NCI-H2029 (cell line): Measurements from ENCODE around the gene ECT2L.

Experiments
- DNase-seq: peaks from one replicate; lab custom pipeline; 2025; lab: John Stamatoyannopoulos, UW

ECT2L gene

GRCh38 chr6:138857775-138858174 is 61.9 kb downstream of the ECT2L start:
- no peak for DNase-seq

DNA sequence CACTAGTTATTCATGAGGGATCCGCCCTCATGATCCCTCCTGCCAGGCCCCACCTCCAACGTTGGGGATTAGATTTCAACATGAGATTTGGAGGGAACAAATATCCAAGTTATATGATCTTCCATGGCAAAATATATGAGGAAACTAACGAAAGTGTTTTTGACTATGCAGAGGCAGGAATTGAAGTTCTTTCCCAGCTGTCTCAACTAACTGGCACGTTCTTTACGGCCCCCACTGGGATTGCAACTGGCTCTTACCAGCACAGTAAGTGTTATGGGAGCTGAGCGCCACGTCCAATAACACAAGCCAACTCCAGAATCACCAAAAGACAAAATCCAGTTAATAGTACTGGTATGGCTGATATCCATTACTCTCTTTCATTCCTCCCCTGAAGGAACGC is 66.6 kb downstream of the ECT2L start:
- DNase-seq, result no peak

DNA sequence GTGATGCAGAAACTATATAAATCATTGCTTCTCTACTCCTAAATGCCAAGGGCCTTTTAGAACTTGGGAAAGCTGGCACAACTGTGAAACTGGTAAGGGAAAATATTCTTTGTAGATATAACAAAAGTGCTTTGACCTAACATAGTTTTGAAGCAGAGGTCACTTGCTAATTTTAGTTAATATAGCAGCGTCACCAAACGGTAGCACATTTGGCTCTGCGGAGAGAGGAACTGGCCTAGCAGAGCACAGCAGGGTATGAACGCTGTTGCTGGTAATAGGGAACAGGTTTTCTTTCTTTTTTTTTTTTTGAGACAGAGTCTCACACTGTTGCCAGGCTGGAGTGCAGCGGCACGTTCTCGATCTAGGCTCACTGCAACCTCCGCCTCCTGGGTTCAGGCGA is 67.4 kb downstream of the ECT2L start:
- DNase-seq, result no peak

DNA sequence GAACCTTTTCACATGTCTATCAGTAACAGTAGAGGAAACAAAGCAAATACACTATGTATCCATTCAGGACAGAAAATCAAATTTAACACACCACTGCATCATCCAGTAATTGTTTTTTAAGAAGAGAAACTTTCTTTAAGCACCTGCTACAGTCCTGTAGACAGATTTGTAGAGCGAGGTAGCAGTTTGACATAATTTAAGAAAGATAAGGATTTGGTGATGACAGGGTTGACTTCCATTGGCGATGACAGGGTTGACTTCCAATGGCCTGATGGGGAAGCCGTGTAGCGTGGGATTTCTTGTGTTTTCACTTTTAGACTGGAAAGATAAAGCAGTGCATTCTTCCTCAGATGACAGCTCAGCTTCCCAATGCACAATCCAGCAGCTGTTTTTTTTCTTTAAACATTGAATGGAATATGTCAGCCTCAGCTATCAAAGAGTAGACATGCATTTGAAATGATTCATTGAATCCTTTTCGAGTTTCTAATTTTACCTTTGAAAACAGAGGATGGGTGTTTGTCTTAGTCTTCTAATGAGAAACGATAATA is 68.5 kb downstream of the ECT2L start:
- no peak for DNase-seq

DNA sequence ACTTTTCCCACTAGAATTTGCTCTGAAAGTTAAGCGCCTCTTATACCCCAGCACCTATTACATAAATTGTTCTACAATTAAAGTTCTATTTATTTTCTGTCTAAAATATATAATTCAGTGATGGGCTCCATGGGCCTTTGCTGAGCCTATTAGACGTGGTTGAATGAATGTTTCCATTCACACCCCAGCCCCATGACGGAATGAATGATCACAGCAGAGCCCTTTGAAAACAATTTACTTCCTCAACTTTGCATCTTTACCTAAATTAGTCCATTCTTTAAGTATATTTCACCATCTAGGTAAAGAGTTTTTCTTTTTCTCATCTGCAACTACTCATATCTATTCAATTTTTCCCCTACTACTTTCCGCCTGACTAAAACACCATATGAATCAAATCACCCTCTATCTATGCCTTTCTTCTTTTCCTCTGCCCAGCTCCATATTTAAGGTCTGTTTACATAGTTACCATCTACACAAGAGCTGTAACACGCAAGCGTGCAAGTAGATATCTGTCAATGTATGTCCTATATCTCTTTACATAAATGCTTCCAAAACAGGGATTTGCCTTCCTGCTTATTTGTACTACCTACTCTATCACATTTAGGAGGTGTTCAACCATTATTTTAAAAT is 69.7 kb downstream of the ECT2L start:
- DNase-seq, result no peak

- DNase-seq, result no peak
Observed at GRCh38 chr6:138868181-138868580, 72.3 kb downstream of the ECT2L start.

DNA sequence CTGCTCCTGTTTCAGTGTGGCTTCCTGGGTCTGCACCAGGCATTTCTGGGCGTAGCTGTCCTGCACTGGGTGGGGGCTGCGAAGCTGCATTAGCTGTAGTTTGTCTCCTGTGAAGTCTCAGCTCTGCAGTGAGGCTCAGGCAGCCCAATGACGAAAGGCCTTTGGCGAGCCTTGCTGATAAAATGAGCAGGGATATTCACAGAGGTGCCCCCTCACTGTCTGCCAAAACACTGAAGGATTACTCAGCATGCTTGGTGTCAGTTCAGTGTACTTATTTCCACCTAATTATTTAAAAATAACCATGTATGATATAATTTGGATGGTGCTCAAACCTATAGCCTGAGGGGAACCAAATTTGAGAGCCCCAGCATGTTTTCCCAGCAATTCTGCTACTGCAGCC is 73.5 kb downstream of the ECT2L start:
- DNase-seq, result no peak

GRCh38 chr6:138873191-138873590 is 77.3 kb downstream of the ECT2L start:
- no peak for DNase-seq

GRCh38 chr6:138882369-138883017 is 86.6 kb downstream of the ECT2L start:
- DNase-seq, result no peak

DNA sequence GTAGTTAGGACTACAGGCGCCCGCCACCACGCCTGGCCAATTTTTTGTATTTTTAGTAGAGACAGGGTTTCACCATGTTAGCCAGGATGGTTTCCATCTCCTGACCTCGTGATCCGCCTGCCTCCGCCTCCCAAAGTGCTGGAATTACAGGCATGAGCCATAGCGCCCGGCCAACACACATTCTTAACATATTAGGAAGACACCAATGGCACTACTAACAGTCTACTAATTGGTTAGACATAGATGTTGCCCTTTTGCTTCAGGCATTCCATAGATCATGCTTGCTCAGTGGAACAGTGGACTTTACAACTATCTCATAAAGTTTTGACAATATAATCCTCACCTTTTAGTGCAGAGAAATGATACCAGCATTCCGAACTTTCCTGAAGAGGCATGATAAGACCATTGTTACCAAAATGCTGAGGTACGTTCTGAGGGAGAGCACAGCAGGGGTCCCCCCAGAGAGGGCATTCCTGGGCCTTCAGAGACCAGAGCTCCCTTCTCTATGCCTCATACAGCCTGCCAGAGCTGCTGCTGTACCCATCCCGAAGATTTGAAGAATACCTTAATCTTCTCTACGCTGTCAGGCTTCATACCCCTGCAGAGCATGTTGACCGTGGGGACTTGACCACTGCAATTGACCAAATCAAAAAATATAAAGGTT is 89.4 kb downstream of the ECT2L start:
- no peak for DNase-seq

- DNase-seq, result no peak
Observed at GRCh38 chr6:138891255-138891986, 95.5 kb downstream of the ECT2L start.

DNA sequence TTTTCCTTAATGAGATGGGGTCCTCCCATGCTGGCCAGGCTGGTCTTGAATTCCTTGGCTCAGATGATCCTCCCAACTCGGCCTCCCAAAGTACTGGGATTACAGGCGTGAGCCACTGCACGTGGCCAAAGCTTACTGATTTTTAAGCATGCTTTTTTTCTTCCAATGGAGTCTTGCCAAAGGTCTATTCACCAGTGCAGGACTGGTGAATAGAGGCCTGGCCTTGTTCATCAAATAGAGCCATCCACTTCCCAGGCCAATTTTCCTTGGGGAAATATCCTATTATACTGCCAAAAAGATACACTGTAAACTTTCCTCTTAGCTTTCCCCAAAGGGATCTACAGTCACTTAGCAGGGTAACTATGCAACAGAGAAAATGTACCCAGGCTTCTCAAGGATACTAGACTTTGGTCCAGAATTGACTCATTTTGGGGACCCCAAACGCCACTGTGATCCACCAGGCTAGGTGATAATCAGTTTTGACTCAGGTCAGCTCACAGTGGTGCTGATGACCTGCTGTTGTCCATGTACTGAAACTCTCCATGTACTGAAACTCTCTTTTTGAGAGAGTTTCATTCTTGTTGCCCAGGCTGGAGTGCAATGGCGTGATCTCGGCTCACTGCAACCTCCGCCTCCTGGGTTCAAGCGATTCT is 100.3 kb downstream of the ECT2L start:
- DNase-seq, result no peak

GRCh38 chr6:138897031-138897430 is 101.1 kb downstream of the ECT2L start:
- no peak for DNase-seq

GRCh38 chr6:138907167-138907566 is 111.3 kb downstream of the ECT2L start:
- DNase-seq, result no peak

GRCh38 chr6:138909511-138909910 is 113.6 kb downstream of the ECT2L start:
- DNase-seq, result no peak

GRCh38 chr6:138909975-138910374 is 114.1 kb downstream of the ECT2L start:
- DNase-seq, result no peak

GRCh38 chr6:138912308-138912707 is 116.4 kb downstream of the ECT2L start:
- no peak for DNase-seq

- no peak for DNase-seq
Observed at GRCh38 chr6:138914701-138915100, 118.8 kb downstream of the ECT2L start.

DNA sequence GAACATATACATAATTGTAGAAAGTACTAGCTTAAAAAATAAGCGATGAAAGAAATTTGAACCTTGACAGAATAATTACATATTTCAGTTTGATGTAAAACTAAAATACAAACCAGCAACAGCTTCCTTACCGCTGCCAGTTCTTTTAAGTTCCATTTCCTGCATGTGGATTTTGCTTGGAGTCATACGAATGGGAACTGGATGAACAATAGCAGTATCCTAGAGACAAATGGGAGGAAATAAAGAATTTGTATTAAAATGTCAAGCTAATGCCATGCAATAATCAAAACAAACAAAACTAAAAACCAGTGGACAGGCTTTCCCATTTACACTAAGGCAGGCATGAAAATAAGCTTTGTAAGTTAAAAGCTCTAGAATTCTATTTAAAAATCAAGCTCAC is 125.0 kb downstream of the ECT2L start:
- DNase-seq, result no peak

DNA sequence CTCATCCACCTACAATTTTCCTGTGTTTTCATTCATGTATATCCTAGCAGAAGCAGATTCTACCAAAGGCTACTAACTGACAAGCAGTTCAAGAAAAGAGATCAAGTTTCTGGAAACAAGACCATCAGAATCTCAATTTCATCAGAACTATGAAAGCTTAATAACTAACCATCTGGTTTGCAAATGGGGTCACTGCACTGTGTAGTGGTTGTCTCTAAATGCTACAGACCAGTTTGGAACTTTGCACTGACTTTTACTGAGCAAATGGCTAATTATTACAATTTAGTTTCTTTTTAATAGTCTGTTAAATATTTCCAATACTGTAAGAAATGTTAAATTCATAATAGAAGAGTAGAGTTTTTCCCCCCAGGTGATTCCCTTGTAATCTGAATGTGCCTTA is 127.7 kb downstream of the ECT2L start:
- no peak for DNase-seq

GRCh38 chr6:138925806-138926205 is 129.9 kb downstream of the ECT2L start:
- DNase-seq, result no peak

- DNase-seq, result no peak
Observed at GRCh38 chr6:138926579-138926978, 130.7 kb downstream of the ECT2L start.
